ENCODE results near the gene PTRH2. TPM values are rescaled to one million over a fixed set of nuclear protein-coding genes. Genes with fewer than 3 reads are reported as not detected.

The PTRH2 gene
- total and polyA plus RNA-seq, 2 experiments from 2014 or later, result 21.9 to 31.7 TPM

- H3K4me1 ChIP-seq (ENCODE audit: insufficient read depth), result no peaks in the 10 kb centered on the region
- no peaks in the 10 kb centered on the region for H4K20me1 ChIP-seq (ENCODE audit: insufficient read depth, poor library complexity, severe bottlenecking)
- H2AFZ ChIP-seq, result no peak overlapping the region
- H3K4me2 ChIP-seq, result no peak overlapping the region
- DNase-seq (ENCODE audit: low spot score), result no peak
- H3K79me2 ChIP-seq, result peaks cover 92% of the 10 kb centered on the region
- no peaks in the 10 kb centered on the region for H3K36me3 ChIP-seq (replicated peaks; ENCODE audit: insufficient read depth, low read depth)
- H3K9me2 ChIP-seq (replicated peaks; ENCODE audit: insufficient read depth), result no peaks in the 10 kb centered on the region
- TF ChIP-seq CTCF (IDR thresholded peaks at IDR 0.05; ENCODE audit: poor library complexity), result no peak
- no peak for TF ChIP-seq EZH2phosphoT487 (IDR thresholded peaks at IDR 0.05; ENCODE audit: low read depth, severe bottlenecking, unreplicated experiment)
- no peak for TF ChIP-seq EZH2 (IDR thresholded peaks at IDR 0.05; ENCODE audit: borderline replicate concordance)
- H3K9me3 ChIP-seq (ENCODE audit: low read depth), result no peaks in the 10 kb centered on the region
- H3K27ac ChIP-seq, result no peak overlapping the region
- H3K4me3 ChIP-seq, result no peak overlapping the region
- no peaks in the 10 kb centered on the region for H3K27me3 ChIP-seq
These were observed 4.7 kb upstream of the PTRH2 start for GRCh38 chr17:59711936-59712335.

- Histone ChIP-seq H3K27me3 (no peaks in the 10 kb centered on the region), H3K4me1 (ENCODE audit: insufficient read depth) (peaks cover 11% of the 10 kb centered on the region), H3K9me3 (ENCODE audit: low read depth) (no peaks in the 10 kb centered on the region), H3K36me3 (replicated peaks; ENCODE audit: insufficient read depth, low read depth) (no peaks in the 10 kb centered on the region), H3K4me2 (peak overlapping the region; percentile 91), H2AFZ (peak overlapping the region; percentile 43), H3K9me2 (replicated peaks; ENCODE audit: insufficient read depth) (no peaks in the 10 kb centered on the region), H3K4me3 (peak overlapping the region; percentile 70), H3K27ac (peak overlapping the region; percentile 91), H4K20me1 (ENCODE audit: insufficient read depth, poor library complexity, severe bottlenecking) (peaks cover 16% of the 10 kb centered on the region), H3K79me2 (peaks cover 91% of the 10 kb centered on the region)
- DNase-seq (ENCODE audit: low spot score), result peak; percentile 29
- TF ChIP-seq CTCF (IDR thresholded peaks at IDR 0.05; ENCODE audit: poor library complexity) (no peak), EZH2phosphoT487 (IDR thresholded peaks at IDR 0.05; ENCODE audit: low read depth, severe bottlenecking, unreplicated experiment) (no peak), EZH2 (IDR thresholded peaks at IDR 0.05; ENCODE audit: borderline replicate concordance) (no peak)
- WGBS (ENCODE audit: low lambda C conversion rate, missing lambda C conversion rate), result under 1% methylated on average over 15 of the region's 15 CpGs
These were observed 771 bp upstream of the PTRH2 start for GRCh38 chr17:59707971-59708430.

- H3K4me1 ChIP-seq (ENCODE audit: insufficient read depth), result peaks cover 11% of the 10 kb centered on the region
- 92% methylated on average over 7 of the region's 7 CpGs for WGBS (ENCODE audit: low lambda C conversion rate, missing lambda C conversion rate)
- H3K9me3 ChIP-seq (ENCODE audit: low read depth), result no peaks in the 10 kb centered on the region
- peaks cover 96% of the 10 kb centered on the region for H3K79me2 ChIP-seq
- H3K27ac ChIP-seq, result no peak overlapping the region
- H3K9me2 ChIP-seq (replicated peaks; ENCODE audit: insufficient read depth), result no peaks in the 10 kb centered on the region
- H2AFZ ChIP-seq, result no peak overlapping the region
- no peak for DNase-seq (ENCODE audit: low spot score)
- H3K36me3 ChIP-seq (replicated peaks; ENCODE audit: insufficient read depth, low read depth), result no peaks in the 10 kb centered on the region
- H3K4me2 ChIP-seq, result no peak overlapping the region
- H3K4me3 ChIP-seq, result no peak overlapping the region
- no peaks in the 10 kb centered on the region for H3K27me3 ChIP-seq
- H4K20me1 ChIP-seq (ENCODE audit: insufficient read depth, poor library complexity, severe bottlenecking), result peaks cover 35% of the 10 kb centered on the region
- TF ChIP-seq EZH2phosphoT487 (IDR thresholded peaks at IDR 0.05; ENCODE audit: low read depth, severe bottlenecking, unreplicated experiment) (no peak), CTCF (IDR thresholded peaks at IDR 0.05; ENCODE audit: poor library complexity) (no peak), EZH2 (IDR thresholded peaks at IDR 0.05; ENCODE audit: borderline replicate concordance) (no peak)
These were observed 4.9 kb downstream of the PTRH2 start for GRCh38 chr17:59702304-59702703.

GRCh38 chr17:59699786-59700185 is 7.4 kb downstream of the PTRH2 start:
- TF ChIP-seq EZH2 (IDR thresholded peaks at IDR 0.05; ENCODE audit: borderline replicate concordance), result no peak
- TF ChIP-seq CTCF (IDR thresholded peaks at IDR 0.05; ENCODE audit: poor library complexity), result no peak
- TF ChIP-seq EZH2phosphoT487 (IDR thresholded peaks at IDR 0.05; ENCODE audit: low read depth, severe bottlenecking, unreplicated experiment), result no peak
- Histone ChIP-seq H3K4me2 (no peak overlapping the region), H3K27me3 (no peaks in the 10 kb centered on the region), H3K9me3 (ENCODE audit: low read depth) (no peaks in the 10 kb centered on the region), H4K20me1 (ENCODE audit: insufficient read depth, poor library complexity, severe bottlenecking) (peaks cover 48% of the 10 kb centered on the region), H2AFZ (no peak overlapping the region), H3K27ac (no peak overlapping the region), H3K4me3 (no peak overlapping the region), H3K4me1 (ENCODE audit: insufficient read depth) (no peaks in the 10 kb centered on the region), H3K79me2 (peaks cover 99% of the 10 kb centered on the region), H3K36me3 (replicated peaks; ENCODE audit: insufficient read depth, low read depth) (no peaks in the 10 kb centered on the region), H3K9me2 (replicated peaks; ENCODE audit: insufficient read depth) (no peaks in the 10 kb centered on the region)
- DNase-seq (ENCODE audit: low spot score), result no peak
- 97% methylated on average over 6 of the region's 6 CpGs for WGBS (ENCODE audit: low lambda C conversion rate, missing lambda C conversion rate)
